HL-60 (cell line): ENCODE data around the gene LRRC61.

ENCODE experiments used
- DNase-seq, 2 experiments: peaks; one replicate each; pipeline ENCODE4 v3.0.0-alpha.2; 2010 to 2020; ENCODE audit warnings: low read depth in 1 of 2, low spot score in 1 of 2
- H3K27ac ChIP-seq: fragments of 250-450 bp; sonication (Bioruptor Pico); replicated peaks from 2 replicates; pipeline ENCODE4 v1.5.1; 2020; ENCODE audit warnings: mild to moderate bottlenecking, moderate library complexity
- H3K27me3 ChIP-seq: fragments of 250-450 bp; sonication (Bioruptor Pico); 2 replicates; pipeline ENCODE4 v1.5.1; 2021; ENCODE audit warnings: mild to moderate bottlenecking, moderate library complexity; ENCODE audit not compliant: insufficient read depth, poor library complexity, severe bottlenecking
- H3K4me3 ChIP-seq: replicated peaks from 2 replicates; pipeline ENCODE4 v1.5.1; 2011; ENCODE audit warnings: mild to moderate bottlenecking, control low read depth, low read length; ENCODE audit not compliant: insufficient read depth
- GABPA ChIP-seq: IDR thresholded peaks from 2 replicates; pipeline ENCODE4 v1.6.1; 2012; ENCODE audit warnings: low read depth
- POLR2AphosphoS5 ChIP-seq: IDR thresholded peaks from 2 replicates; pipeline ENCODE4 v1.6.1; 2012; ENCODE audit warnings: low read depth
- SPI1 ChIP-seq: IDR thresholded peaks from 2 replicates; pipeline ENCODE4 v1.6.1; 2012; ENCODE audit warnings: low read depth, mild to moderate bottlenecking, borderline replicate concordance
- TF ChIP-seq, protein P1 (sequence below): IDR thresholded peaks from one replicate; pipeline ENCODE4 v1.5.1; 2011; ENCODE audit warnings: low read length, control low read depth, inconsistent platforms; ENCODE audit not compliant: insufficient read depth
- TF ChIP-seq, protein P2 (sequence below): IDR thresholded peaks from 2 replicates; pipeline ENCODE4 v1.6.1; 2012; ENCODE audit warnings: low read depth; ENCODE audit not compliant: insufficient replicate concordance

The LRRC61 gene

DNA sequence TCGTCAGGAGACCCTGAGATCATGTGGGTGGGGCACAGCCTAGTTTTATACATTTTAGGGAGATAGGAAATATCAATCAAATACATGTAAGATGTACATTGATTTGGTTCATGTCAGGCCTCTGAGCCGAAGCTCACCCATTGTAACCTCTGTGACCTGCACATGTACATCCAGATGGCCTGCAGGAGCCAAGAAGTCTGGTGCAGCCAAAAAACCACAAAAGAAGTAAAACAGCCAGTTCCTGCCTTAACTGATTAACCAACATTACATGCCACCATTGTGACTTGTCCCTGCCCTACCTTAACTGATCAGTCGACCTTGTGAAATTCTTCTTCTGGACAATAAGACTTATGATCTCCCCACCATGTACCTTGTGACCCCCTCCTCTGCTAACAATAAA, 16.0 kb upstream of the LRRC61 start:
- TF ChIP-seq POLR2AphosphoS5 (no peak), SPI1 (no peak), GABPA (no peak)
- TF ChIP-seq, protein P1, sequence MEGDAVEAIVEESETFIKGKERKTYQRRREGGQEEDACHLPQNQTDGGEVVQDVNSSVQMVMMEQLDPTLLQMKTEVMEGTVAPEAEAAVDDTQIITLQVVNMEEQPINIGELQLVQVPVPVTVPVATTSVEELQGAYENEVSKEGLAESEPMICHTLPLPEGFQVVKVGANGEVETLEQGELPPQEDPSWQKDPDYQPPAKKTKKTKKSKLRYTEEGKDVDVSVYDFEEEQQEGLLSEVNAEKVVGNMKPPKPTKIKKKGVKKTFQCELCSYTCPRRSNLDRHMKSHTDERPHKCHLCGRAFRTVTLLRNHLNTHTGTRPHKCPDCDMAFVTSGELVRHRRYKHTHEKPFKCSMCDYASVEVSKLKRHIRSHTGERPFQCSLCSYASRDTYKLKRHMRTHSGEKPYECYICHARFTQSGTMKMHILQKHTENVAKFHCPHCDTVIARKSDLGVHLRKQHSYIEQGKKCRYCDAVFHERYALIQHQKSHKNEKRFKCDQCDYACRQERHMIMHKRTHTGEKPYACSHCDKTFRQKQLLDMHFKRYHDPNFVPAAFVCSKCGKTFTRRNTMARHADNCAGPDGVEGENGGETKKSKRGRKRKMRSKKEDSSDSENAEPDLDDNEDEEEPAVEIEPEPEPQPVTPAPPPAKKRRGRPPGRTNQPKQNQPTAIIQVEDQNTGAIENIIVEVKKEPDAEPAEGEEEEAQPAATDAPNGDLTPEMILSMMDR = no peak
- TF ChIP-seq, protein P2, sequence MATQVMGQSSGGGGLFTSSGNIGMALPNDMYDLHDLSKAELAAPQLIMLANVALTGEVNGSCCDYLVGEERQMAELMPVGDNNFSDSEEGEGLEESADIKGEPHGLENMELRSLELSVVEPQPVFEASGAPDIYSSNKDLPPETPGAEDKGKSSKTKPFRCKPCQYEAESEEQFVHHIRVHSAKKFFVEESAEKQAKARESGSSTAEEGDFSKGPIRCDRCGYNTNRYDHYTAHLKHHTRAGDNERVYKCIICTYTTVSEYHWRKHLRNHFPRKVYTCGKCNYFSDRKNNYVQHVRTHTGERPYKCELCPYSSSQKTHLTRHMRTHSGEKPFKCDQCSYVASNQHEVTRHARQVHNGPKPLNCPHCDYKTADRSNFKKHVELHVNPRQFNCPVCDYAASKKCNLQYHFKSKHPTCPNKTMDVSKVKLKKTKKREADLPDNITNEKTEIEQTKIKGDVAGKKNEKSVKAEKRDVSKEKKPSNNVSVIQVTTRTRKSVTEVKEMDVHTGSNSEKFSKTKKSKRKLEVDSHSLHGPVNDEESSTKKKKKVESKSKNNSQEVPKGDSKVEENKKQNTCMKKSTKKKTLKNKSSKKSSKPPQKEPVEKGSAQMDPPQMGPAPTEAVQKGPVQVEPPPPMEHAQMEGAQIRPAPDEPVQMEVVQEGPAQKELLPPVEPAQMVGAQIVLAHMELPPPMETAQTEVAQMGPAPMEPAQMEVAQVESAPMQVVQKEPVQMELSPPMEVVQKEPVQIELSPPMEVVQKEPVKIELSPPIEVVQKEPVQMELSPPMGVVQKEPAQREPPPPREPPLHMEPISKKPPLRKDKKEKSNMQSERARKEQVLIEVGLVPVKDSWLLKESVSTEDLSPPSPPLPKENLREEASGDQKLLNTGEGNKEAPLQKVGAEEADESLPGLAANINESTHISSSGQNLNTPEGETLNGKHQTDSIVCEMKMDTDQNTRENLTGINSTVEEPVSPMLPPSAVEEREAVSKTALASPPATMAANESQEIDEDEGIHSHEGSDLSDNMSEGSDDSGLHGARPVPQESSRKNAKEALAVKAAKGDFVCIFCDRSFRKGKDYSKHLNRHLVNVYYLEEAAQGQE = no peak
- H3K27me3 ChIP-seq = no peaks in the 10 kb centered on the region
- H3K4me3 ChIP-seq = no peak overlapping the region
- no peak overlapping the region for H3K27ac ChIP-seq
- DNase-seq = no peak

DNA sequence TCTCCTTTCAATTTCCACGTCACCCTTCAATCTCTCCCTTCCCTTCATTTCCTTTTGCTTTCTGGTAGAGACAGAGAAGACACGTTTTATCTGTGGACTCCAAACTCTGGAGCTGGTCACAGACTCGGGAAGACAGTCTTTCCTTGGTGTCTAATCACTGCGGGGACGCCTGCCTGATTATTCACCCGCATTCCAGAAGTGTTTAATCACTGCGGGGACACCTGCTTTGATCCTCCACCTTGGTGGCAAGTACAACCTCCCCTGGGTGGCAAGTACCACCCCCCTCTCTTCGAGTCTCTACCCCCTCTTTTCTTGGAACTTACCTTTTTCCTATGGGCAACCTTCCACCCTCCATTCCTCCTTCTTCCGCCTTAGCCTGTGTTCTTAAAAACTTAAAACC, 15.3 kb upstream of the LRRC61 start:
- no peak for DNase-seq
- H3K27ac ChIP-seq = no peak overlapping the region

DNA sequence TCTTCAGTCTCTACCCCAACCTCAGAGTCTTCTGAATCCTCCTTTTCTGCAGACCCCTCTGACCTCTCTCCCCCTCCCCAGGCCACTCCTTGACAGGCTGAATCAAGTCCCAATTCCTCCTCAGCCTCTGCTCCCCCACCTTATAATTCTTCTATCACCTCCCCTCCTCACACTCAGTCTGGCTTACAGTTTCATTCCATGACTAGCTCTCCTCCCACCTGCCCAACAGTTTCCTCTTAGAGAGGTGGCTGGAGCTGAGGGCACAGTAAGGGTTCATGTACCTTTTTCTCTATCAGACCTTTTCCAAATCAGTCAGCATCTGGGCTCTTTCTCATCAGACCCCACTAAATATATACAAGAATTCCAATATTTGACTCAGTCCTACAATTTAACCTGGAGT, 14.6 kb upstream of the LRRC61 start:
- DNase-seq = no peak
- no peak overlapping the region for H3K27ac ChIP-seq

More for the DNA sequence above, 15.3 kb upstream of the LRRC61 start:
- no peak for TF ChIP-seq POLR2AphosphoS5
- TF ChIP-seq, protein P2 = no peak
- no peak for TF ChIP-seq SPI1
- no peak for TF ChIP-seq GABPA
- TF ChIP-seq, protein P1 = no peak
- Histone ChIP-seq H3K27me3 (no peaks in the 10 kb centered on the region), H3K4me3 (no peak overlapping the region)

DNA sequence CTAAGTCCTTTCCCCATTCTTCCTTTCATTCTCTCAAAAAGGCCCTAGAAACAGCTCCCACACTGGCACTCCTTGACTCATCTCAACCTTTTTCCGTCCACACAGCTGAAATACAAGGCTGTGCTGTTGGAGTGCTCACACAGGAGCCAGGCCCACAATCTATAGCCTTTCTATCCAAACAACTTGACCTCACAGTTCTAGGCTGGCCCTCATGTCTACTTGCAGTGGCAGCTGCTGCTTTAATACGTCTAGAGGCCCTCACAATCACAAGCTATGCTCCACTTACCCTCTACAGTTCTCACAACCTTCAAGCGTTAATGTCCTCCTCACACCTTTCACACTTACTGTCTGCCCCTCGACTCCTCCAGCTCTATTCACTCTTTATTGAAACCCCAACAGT, 12.0 kb upstream of the LRRC61 start:
- H3K4me3 ChIP-seq = no peak overlapping the region
- TF ChIP-seq POLR2AphosphoS5 (no peak), SPI1 (no peak), GABPA (no peak)
- TF ChIP-seq, protein P2 = no peak
- TF ChIP-seq, protein P1 = no peak
- no peak overlapping the region for H3K27ac ChIP-seq
- DNase-seq = no peak
- H3K27me3 ChIP-seq = no peaks in the 10 kb centered on the region

More for the DNA sequence above, 14.6 kb upstream of the LRRC61 start:
- Histone ChIP-seq H3K4me3 (no peak overlapping the region), H3K27me3 (no peaks in the 10 kb centered on the region)
- no peak for TF ChIP-seq SPI1
